ENCODE results near the gene WNT7A. TPM values are rescaled to one million over a fixed set of nuclear protein-coding genes. Genes with fewer than 3 reads are reported as not detected.

WNT7A gene
- total RNA-seq, 2 experiments from 2014 or later, result 0.09 TPM; not detected in 1

- Mint-ChIP-seq H3K4me3 (no peak overlapping the region), H3K4me1 (ENCODE audit: low read depth) (no peaks in the 10 kb centered on the region), H3K27ac (no peak overlapping the region), H3K9me3 (peaks cover 28% of the 10 kb centered on the region), H3K27me3 (no peaks in the 10 kb centered on the region), H3K36me3 (ENCODE audit: low read depth) (peaks cover 17% of the 10 kb centered on the region)
- DNase-seq (no peak), ATAC-seq (no peak)
- no peak for TF ChIP-seq CTCF (IDR thresholded peaks at IDR 0.05)
- CTCF ChIA-PET, result no interaction called here
- intact Hi-C loops (cut with micrococcal nuclease), result no loop called here
- POLR2A ChIA-PET, result no interaction called here
Observed at GRCh38 chr3:13818919-13819318, 61.0 kb downstream of the WNT7A start.

GRCh38 chr3:13815088-13815683 is 64.7 kb downstream of the WNT7A start:
- Mint-ChIP-seq H3K4me1 (ENCODE audit: low read depth) (no peaks in the 10 kb centered on the region), H3K27me3 (no peaks in the 10 kb centered on the region), H3K36me3 (ENCODE audit: low read depth) (peaks cover 19% of the 10 kb centered on the region), H3K4me3 (no peak overlapping the region), H3K27ac (no peak overlapping the region), H3K9me3 (peaks cover 37% of the 10 kb centered on the region)
- no peak for DNase-seq
- ChIA-PET CTCF (no interaction called here), POLR2A (no interaction called here)
- ATAC-seq, result no peak
- TF ChIP-seq CTCF (IDR thresholded peaks at IDR 0.05), result no peak
- intact Hi-C loops (cut with micrococcal nuclease), result no loop called here

GRCh38 chr3:13812034-13812471 is 67.8 kb downstream of the WNT7A start:
- DNase-seq (no peak), ATAC-seq (no peak)
- CTCF ChIA-PET, result no interaction called here
- peaks cover 36% of the 10 kb centered on the region for H3K9me3 Mint-ChIP-seq
- intact Hi-C loops (cut with micrococcal nuclease), result no loop called here
- H3K4me1 Mint-ChIP-seq (ENCODE audit: low read depth), result no peaks in the 10 kb centered on the region
- peaks cover 12% of the 10 kb centered on the region for H3K36me3 Mint-ChIP-seq (ENCODE audit: low read depth)
- no peak overlapping the region for H3K27ac Mint-ChIP-seq
- H3K4me3 Mint-ChIP-seq, result no peak overlapping the region
- TF ChIP-seq CTCF (IDR thresholded peaks at IDR 0.05), result no peak
- POLR2A ChIA-PET, result no interaction called here
- no peaks in the 10 kb centered on the region for H3K27me3 Mint-ChIP-seq

- intact Hi-C loops (cut with micrococcal nuclease), result no loop called here
- Mint-ChIP-seq H3K36me3 (ENCODE audit: low read depth) (peaks cover 9% of the 10 kb centered on the region), H3K9me3 (peaks cover 33% of the 10 kb centered on the region), H3K4me3 (no peak overlapping the region), H3K4me1 (ENCODE audit: low read depth) (no peaks in the 10 kb centered on the region), H3K27ac (no peak overlapping the region), H3K27me3 (no peaks in the 10 kb centered on the region)
- no peak for TF ChIP-seq CTCF (IDR thresholded peaks at IDR 0.05)
- CTCF ChIA-PET, result no interaction called here
- no peak for DNase-seq
- no peak for ATAC-seq
- POLR2A ChIA-PET, result no interaction called here
Observed at GRCh38 chr3:13811614-13812013, 68.3 kb downstream of the WNT7A start.

GRCh38 chr3:13808550-13808949 is 71.3 kb downstream of the WNT7A start:
- Mint-ChIP-seq H3K4me3 (no peak overlapping the region), H3K27ac (no peak overlapping the region), H3K27me3 (peaks cover 2% of the 10 kb centered on the region), H3K9me3 (peaks cover 15% of the 10 kb centered on the region), H3K36me3 (ENCODE audit: low read depth) (peaks cover 2% of the 10 kb centered on the region), H3K4me1 (ENCODE audit: low read depth) (no peaks in the 10 kb centered on the region)
- ChIA-PET CTCF (no interaction called here), POLR2A (no interaction called here)
- no peak for DNase-seq
- no peak for ATAC-seq
- TF ChIP-seq CTCF (IDR thresholded peaks at IDR 0.05), result no peak
- intact Hi-C loops (cut with micrococcal nuclease), result no loop called here

All from activated CD8-positive, alpha-beta T cell treated with anti-CD3 and anti-CD28 coated beads for 36 hours (primary cell).